GM23248 (cell line): Measurements from ENCODE around the gene IL7R. TPM values are rescaled to one million over a fixed set of nuclear protein-coding genes. Genes with fewer than 3 reads are reported as not detected.

Experiments
- DNase-seq: peaks from one replicate; pipeline ENCODE4 v3.0.0-alpha.2; 2015
- H2AFZ ChIP-seq: fragments of 200-600 bp; sonication (generic); 2 replicates; pipeline ENCODE4 v1.6.1; 2016; ENCODE audit warnings: antibody characterized with exemption
- H3F3A ChIP-seq: fragments of 200-600 bp; sonication (generic); 2 replicates; pipeline ENCODE4 v1.6.1; 2016; ENCODE audit warnings: mild to moderate bottlenecking, antibody characterized with exemption, mixed run types; ENCODE audit not compliant: insufficient read depth
- H3K27ac ChIP-seq: fragments of 200-600 bp; sonication (generic); 2 replicates; pipeline ENCODE4 v1.5.1; 2016; ENCODE audit warnings: mild to moderate bottlenecking
- H3K27me3 ChIP-seq: fragments of 200-600 bp; sonication (generic); replicated peaks from 2 replicates; pipeline ENCODE4 v1.6.1; 2016; ENCODE audit warnings: mild to moderate bottlenecking; ENCODE audit not compliant: insufficient read depth
- H3K36me3 ChIP-seq: fragments of 200-600 bp; sonication (generic); 2 replicates; pipeline ENCODE4 v1.6.1; 2016; ENCODE audit warnings: low read depth, mild to moderate bottlenecking
- H3K4me1 ChIP-seq: fragments of 200-600 bp; sonication (generic); 2 replicates; pipeline ENCODE4 v1.6.1; 2016; ENCODE audit warnings: mild to moderate bottlenecking; ENCODE audit not compliant: insufficient read depth
- H3K4me2 ChIP-seq: fragments of 200-600 bp; sonication (generic); one replicate; pipeline ENCODE4 v1.6.1; 2016; ENCODE audit warnings: mild to moderate bottlenecking; ENCODE audit not compliant: unreplicated experiment
- H3K4me3 ChIP-seq: fragments of 200-600 bp; sonication (generic); 2 replicates; pipeline ENCODE4 v1.5.1; 2016; ENCODE audit warnings: mild to moderate bottlenecking
- H3K79me2 ChIP-seq: fragments of 200-600 bp; sonication (generic); 2 replicates; pipeline ENCODE4 v1.6.1; 2016; ENCODE audit warnings: mild to moderate bottlenecking; ENCODE audit not compliant: insufficient read depth
- H3K9ac ChIP-seq: fragments of 200-600 bp; sonication (generic); 2 replicates; pipeline ENCODE4 v1.6.1; 2016; ENCODE audit warnings: mild to moderate bottlenecking
- H3K9me2 ChIP-seq: fragments of 200-600 bp; sonication (generic); 2 replicates; pipeline ENCODE4 v1.6.1; 2016; ENCODE audit warnings: mixed run types, mild to moderate bottlenecking, moderate library complexity; ENCODE audit not compliant: insufficient read depth
- H3K9me3 ChIP-seq: fragments of 200-600 bp; sonication (generic); one replicate; pipeline ENCODE4 v1.6.1; 2017; ENCODE audit warnings: low read depth
- H4K20me1 ChIP-seq: fragments of 200-600 bp; sonication (generic); 2 replicates; pipeline ENCODE4 v1.6.0; 2016; ENCODE audit not compliant: insufficient read depth
- EZH2 ChIP-seq: fragments of 200-600 bp; sonication (generic); IDR thresholded peaks from 2 replicates; pipeline ENCODE4 v1.6.1; 2018; ENCODE audit warnings: antibody characterized with exemption, mild to moderate bottlenecking; ENCODE audit not compliant: insufficient read depth, poor library complexity, severe bottlenecking
- EZH2phosphoT487 ChIP-seq: fragments of 200-600 bp; sonication (generic); IDR thresholded peaks from 2 replicates; pipeline ENCODE4 v1.6.1; 2018; ENCODE audit warnings: antibody characterized with exemption, moderate library complexity, mild to moderate bottlenecking, low read depth; ENCODE audit not compliant: insufficient read depth
- whole genome bisulfite sequencing, 2 experiments: methylation state at CpG; one replicate each; pipeline ENCODE4 v1.1.6; 2015 to 2017; ENCODE audit warnings: low lambda C conversion rate in 2 of 2, low coverage in 1 of 2; ENCODE audit errors: missing lambda C conversion rate in 2 of 2; 5-methylcytosine and 5-hydroxymethylcytosine counted together
- in situ Hi-C: fragments of 300-500 bp; cut with MboI; formaldehyde crosslinking; loops from 2 replicates; pipeline ENCODE4 v1.15.0; 2020
- polyA plus RNA-seq: library from polyadenylated mRNA; unstranded; fragments of >200 nt; fragmentation: Nextera tagmentation; extraction: Ambion mirVana; gene quantifications from 2 replicates; pipeline ENCODE4 v1.2.1, GENCODE V29; 2016
- total RNA-seq: library from RNA; depleted of rRNA; stranded (reverse); fragments of >200 nt; shearing (Covaris generic); gene quantifications from 2 replicates; pipeline ENCODE4 v1.2.3, GENCODE V29; 2014

IL7R gene
- total and polyA plus RNA-seq, 2 experiments from 2014 or later, result 10.9 to 16.9 TPM

GRCh38 chr5:35815089-35815936 lies 41.4 kb upstream of the IL7R start:
- Histone ChIP-seq H3K9me2 (no peaks in the 10 kb centered on the region), H3K27ac (no peak overlapping the region), H3K79me2 (no peaks in the 10 kb centered on the region), H3K4me1 (no peaks in the 10 kb centered on the region), H2AFZ (no peak overlapping the region), H3K9ac (no peak overlapping the region), H3K4me2 (no peak overlapping the region), H3K9me3 (no peaks in the 10 kb centered on the region), H3K4me3 (no peak overlapping the region), H3K27me3 (no peaks in the 10 kb centered on the region), H3K36me3 (no peaks in the 10 kb centered on the region), H3F3A (no peaks in the 10 kb centered on the region), H4K20me1 (no peaks in the 10 kb centered on the region)
- DNase-seq, result peak; percentile 50
- WGBS, 2 experiments, result 82 to 83% methylated on average over 10 of the region's 10 CpGs
- in situ Hi-C loops, result no loop called here
- TF ChIP-seq EZH2phosphoT487, result no peak
- no peak for TF ChIP-seq EZH2

GRCh38 chr5:35816881-35817521 lies 39.7 kb upstream of the IL7R start:
- in situ Hi-C loops, result no loop called here

GRCh38 chr5:35819026-35819425 lies 37.7 kb upstream of the IL7R start:
- Histone ChIP-seq H3K79me2 (no peaks in the 10 kb centered on the region), H3K4me2 (no peak overlapping the region), H3K4me1 (no peaks in the 10 kb centered on the region), H3K27me3 (no peaks in the 10 kb centered on the region), H2AFZ (no peak overlapping the region), H3K36me3 (no peaks in the 10 kb centered on the region), H3K9me2 (no peaks in the 10 kb centered on the region), H3F3A (no peaks in the 10 kb centered on the region), H3K9ac (no peak overlapping the region), H3K9me3 (no peaks in the 10 kb centered on the region), H3K27ac (no peak overlapping the region), H3K4me3 (no peak overlapping the region), H4K20me1 (no peaks in the 10 kb centered on the region)
- no peak for TF ChIP-seq EZH2
- no peak for TF ChIP-seq EZH2phosphoT487
- WGBS, 2 experiments, result 81 to 85% methylated on average over 2 of the region's 2 CpGs
- DNase-seq, result no peak
- in situ Hi-C loops, result no loop called here

More at GRCh38 chr5:35816881-35817521, 39.7 kb upstream of the IL7R start:
- H3K9me2 ChIP-seq, result no peaks in the 10 kb centered on the region
- no peak overlapping the region for H2AFZ ChIP-seq
- no peaks in the 10 kb centered on the region for H3K27me3 ChIP-seq
- H3K27ac ChIP-seq, result no peak overlapping the region
- no peak overlapping the region for H3K4me3 ChIP-seq
- no peak for DNase-seq
- WGBS, 2 experiments, result 69 to 83% methylated on average over 4 of the region's 4 CpGs
- no peaks in the 10 kb centered on the region for H3K4me1 ChIP-seq
- no peaks in the 10 kb centered on the region for H4K20me1 ChIP-seq
- no peaks in the 10 kb centered on the region for H3K79me2 ChIP-seq
- no peak overlapping the region for H3K9ac ChIP-seq
- H3K4me2 ChIP-seq, result no peak overlapping the region
- no peaks in the 10 kb centered on the region for H3F3A ChIP-seq
- H3K36me3 ChIP-seq, result no peaks in the 10 kb centered on the region
- TF ChIP-seq EZH2 (no peak), EZH2phosphoT487 (no peak)
- no peaks in the 10 kb centered on the region for H3K9me3 ChIP-seq

- Histone ChIP-seq H3F3A (no peaks in the 10 kb centered on the region), H3K4me2 (no peak overlapping the region), H3K79me2 (no peaks in the 10 kb centered on the region), H2AFZ (no peak overlapping the region), H3K9me2 (no peaks in the 10 kb centered on the region), H3K4me1 (no peaks in the 10 kb centered on the region), H3K9me3 (no peaks in the 10 kb centered on the region), H3K27me3 (no peaks in the 10 kb centered on the region), H3K36me3 (no peaks in the 10 kb centered on the region), H4K20me1 (no peaks in the 10 kb centered on the region), H3K27ac (no peak overlapping the region), H3K4me3 (no peak overlapping the region), H3K9ac (no peak overlapping the region)
- DNase-seq, result no peak
- TF ChIP-seq EZH2 (no peak), EZH2phosphoT487 (no peak)
- in situ Hi-C loops, result no loop called here
- WGBS, 2 experiments, result 91 to 96% methylated on average over 1 of the region's 1 CpG
Observed at GRCh38 chr5:35819668-35820067, 37.0 kb upstream of the IL7R start.
